Activated CD4-positive, alpha-beta memory T cell treated with anti-CD3 and anti-CD28 coated beads for 36 hours (primary cell): ENCODE measurements around the gene SMIM28. TPM values are rescaled to one million over a fixed set of nuclear protein-coding genes. Genes with fewer than 3 reads are reported as not detected.

Experiments
- CTCF ChIA-PET: fragments of 350-600 bp; sonication (Branson Sonifier 250); formaldehyde crosslinking; loops from one replicate; lab custom pipeline; 2021; ENCODE audit warnings: antibody characterized with exemption, inconsistent platforms; lab: Charles Lee
- POLR2A ChIA-PET: fragments of 350-600 bp; sonication (Branson Sonifier 250); formaldehyde crosslinking; loops from one replicate; lab custom pipeline; 2021; ENCODE audit warnings: antibody characterized with exemption; lab: Charles Lee
- DNase-seq: peaks from one replicate; pipeline ENCODE4 v3.0.0-alpha.2; 2020
- H3K27ac Mint-ChIP-seq: one replicate; pipeline ENCODE4 v1.8.0; 2021; ENCODE audit warnings: mixed read lengths
- H3K27me3 Mint-ChIP-seq: one replicate; pipeline ENCODE4 v1.8.0; 2021; ENCODE audit warnings: mixed read lengths
- H3K36me3 Mint-ChIP-seq: one replicate; pipeline ENCODE4 v1.8.0; 2021; ENCODE audit warnings: mixed read lengths
- H3K4me1 Mint-ChIP-seq: one replicate; pipeline ENCODE4 v1.8.0; 2021; ENCODE audit warnings: low read depth, mixed read lengths
- H3K4me3 Mint-ChIP-seq: one replicate; pipeline ENCODE4 v1.8.0; 2021; ENCODE audit warnings: mild to moderate bottlenecking, mixed read lengths
- H3K9me3 Mint-ChIP-seq: one replicate; pipeline ENCODE4 v1.8.0; 2021; ENCODE audit warnings: mixed read lengths
- intact Hi-C: fragments of 100-400 bp; cut with micrococcal nuclease; formaldehyde crosslinking; loops from one replicate; pipeline ENCODE4 v1.15.1; 2023
- total RNA-seq, 2 experiments: library from RNA; stranded (reverse); gene quantifications; one replicate each; pipeline ENCODE4 v1.2.3, GENCODE V29; 2021

Gene SMIM28
- total RNA-seq, 2 experiments from 2014 or later = not detected

DNA sequence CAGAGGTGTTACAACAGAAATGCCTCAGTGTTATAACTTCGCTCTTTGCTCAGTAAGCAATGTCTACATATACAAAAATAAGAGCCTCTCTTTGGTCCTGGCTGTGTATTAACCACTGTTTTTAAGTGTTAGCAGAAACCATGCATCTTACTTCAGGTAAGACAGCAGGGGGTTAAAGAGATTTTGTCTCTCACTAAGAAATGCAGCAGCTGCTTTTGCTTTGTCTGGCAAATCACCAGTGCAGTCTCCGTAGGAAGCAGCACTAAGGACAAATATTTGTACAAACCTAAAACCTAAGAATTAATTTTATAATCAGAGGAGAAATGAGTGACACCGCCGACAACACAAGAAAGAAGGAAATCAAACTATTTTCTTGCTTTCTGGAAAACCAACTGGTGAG is 758 bp downstream of the SMIM28 start:
- Mint-ChIP-seq H3K4me3 (no peak overlapping the region), H3K9me3 (no peaks in the 10 kb centered on the region), H3K36me3 (no peaks in the 10 kb centered on the region), H3K27me3 (peaks cover 2% of the 10 kb centered on the region), H3K27ac (no peak overlapping the region), H3K4me1 (no peaks in the 10 kb centered on the region)
- intact Hi-C loops = no loop called here
- CTCF ChIA-PET = no interaction called here
- POLR2A ChIA-PET = no interaction called here
- DNase-seq = no peak

DNA sequence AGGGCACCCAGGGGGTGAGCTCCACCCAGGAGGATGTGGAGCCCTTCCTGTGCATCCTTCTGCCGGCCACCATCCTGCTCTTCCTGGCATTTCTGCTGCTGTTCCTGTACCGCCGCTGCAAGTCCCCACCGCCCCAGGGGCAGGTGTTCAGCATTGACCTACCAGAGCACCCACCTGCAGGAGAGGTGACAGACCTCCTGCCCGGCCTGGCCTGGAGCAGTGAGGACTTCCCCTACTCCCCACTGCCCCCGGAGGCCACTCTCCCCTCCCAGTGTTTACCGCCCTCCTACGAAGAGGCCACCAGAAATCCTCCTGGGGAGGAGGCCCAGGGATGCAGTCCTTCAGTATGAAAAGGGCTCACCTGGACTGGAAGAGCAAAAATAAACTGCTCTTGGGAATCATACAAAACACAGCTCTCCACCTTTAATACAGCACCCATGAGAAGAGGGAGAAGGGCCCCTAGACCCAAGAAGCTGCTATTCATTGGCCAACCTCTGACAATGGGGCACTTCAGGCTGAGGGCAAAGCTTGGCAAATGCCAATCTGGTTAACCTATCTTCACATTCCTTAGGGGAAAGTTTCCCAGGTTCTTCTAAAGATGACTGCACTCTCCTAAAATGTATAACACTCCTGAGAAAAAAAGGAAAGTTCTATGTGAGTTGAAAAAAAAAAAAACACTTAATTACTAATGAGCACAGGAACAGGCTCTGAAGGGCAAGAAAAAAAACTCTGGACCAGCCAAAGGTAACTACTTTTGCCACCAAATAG is 5.0 kb downstream of the SMIM28 start:
- DNase-seq = no peak
- Mint-ChIP-seq H3K9me3 (no peaks in the 10 kb centered on the region), H3K36me3 (no peaks in the 10 kb centered on the region), H3K4me1 (no peaks in the 10 kb centered on the region), H3K4me3 (no peak overlapping the region), H3K27ac (no peak overlapping the region), H3K27me3 (peaks cover 2% of the 10 kb centered on the region)
- ChIA-PET POLR2A (interaction anchor here (0.6 kb wide), 1 partner anchor 184 kb away, joined by 3 read pairs; no protein-coding TSS in a partner anchor), CTCF (no interaction called here)
- intact Hi-C loops = no loop called here

DNA sequence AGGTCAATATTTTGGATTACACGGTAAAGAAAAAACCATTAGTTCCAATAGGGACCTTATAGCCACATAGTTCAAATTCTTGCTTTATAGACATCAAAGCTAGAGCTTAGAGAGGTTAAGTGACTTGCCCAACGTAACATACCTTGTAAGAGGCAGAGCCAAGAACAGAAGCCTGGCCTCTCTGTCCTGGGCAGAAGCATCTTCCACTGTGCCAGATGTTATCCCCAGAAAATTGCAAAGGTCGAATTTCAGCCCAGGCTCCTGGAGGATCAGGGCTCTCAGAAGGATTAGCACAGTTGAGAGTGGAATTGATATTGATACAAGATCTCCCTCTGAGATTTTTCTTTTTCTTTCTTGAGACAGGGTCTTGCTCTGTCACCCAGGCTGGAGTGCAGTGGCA is 6.1 kb downstream of the SMIM28 start:
- intact Hi-C loops = no loop called here
- H3K4me3 Mint-ChIP-seq = no peak overlapping the region
- H3K27ac Mint-ChIP-seq = no peak overlapping the region
- POLR2A ChIA-PET = no interaction called here
- H3K9me3 Mint-ChIP-seq = no peaks in the 10 kb centered on the region
- H3K4me1 Mint-ChIP-seq = no peaks in the 10 kb centered on the region
- CTCF ChIA-PET = no interaction called here
- DNase-seq = no peak
- no peaks in the 10 kb centered on the region for H3K36me3 Mint-ChIP-seq
- peaks cover 2% of the 10 kb centered on the region for H3K27me3 Mint-ChIP-seq

DNA sequence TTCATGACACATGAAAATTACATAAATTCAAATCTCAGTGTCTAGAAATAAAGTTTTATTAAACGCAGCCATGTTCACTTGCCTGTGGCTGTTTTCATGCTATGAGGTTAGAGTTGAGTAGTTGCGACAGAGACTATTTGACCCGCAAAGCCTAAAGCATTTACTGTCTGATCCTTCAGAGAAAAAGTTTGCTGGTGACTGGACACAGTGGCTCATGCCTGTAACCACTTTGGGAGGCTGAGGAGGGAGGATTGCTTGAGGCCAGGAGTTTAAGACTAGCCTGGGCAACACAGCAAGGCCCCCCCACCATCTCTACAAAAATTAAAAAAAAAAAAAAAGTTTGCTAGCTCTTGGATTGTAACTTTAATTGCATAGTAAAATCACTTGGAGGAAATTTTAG is 9.2 kb downstream of the SMIM28 start:
- intact Hi-C loops = no loop called here
- no peak overlapping the region for H3K27ac Mint-ChIP-seq
- no peak for DNase-seq
- ChIA-PET POLR2A (interaction anchor here (0.6 kb wide), 1 partner anchor 251 kb away, joined by 4 read pairs; no protein-coding TSS in a partner anchor), CTCF (no interaction called here)
- no peaks in the 10 kb centered on the region for H3K36me3 Mint-ChIP-seq
- H3K4me1 Mint-ChIP-seq = no peaks in the 10 kb centered on the region
- H3K4me3 Mint-ChIP-seq = no peak overlapping the region
- H3K27me3 Mint-ChIP-seq = peaks cover 7% of the 10 kb centered on the region
- H3K9me3 Mint-ChIP-seq = no peaks in the 10 kb centered on the region

DNA sequence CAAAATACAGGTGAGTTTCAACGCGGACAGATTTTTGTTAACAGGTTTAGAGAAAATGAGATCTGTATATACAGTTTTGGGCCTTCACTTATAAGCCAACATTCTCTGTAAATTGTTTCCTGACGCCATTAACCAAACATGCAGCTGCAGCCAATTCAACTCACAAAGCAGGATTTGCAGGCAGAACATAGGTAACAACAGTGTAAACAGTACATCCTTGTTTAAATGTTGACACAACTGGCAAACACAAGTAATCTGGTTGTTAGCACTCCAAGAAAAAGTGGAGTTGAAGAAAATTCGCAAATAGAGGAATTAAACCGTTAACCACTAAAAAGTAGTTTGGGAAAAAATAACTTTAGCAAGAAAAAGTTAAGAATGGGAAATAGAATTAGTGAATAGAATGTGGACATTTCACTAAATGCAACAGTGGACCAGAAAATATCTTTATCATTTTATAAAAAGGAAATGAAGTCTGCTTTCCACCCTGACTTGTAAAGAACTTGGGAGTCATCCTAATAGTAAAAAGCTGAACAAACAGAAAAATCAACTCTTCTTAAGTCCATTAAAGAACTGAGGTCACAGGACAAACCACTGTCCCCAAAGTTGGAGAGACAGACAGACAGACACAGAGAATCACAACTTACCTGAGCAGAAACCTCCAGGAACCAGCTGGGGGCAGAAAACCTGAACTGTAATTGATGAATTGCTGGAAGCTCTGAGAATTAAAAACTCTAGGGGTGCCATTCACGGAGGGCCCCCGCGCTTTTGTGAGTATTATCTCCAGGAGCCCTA is 10.1 kb downstream of the SMIM28 start:
- Mint-ChIP-seq H3K27ac (no peak overlapping the region), H3K4me1 (no peaks in the 10 kb centered on the region), H3K4me3 (no peak overlapping the region)

DNA sequence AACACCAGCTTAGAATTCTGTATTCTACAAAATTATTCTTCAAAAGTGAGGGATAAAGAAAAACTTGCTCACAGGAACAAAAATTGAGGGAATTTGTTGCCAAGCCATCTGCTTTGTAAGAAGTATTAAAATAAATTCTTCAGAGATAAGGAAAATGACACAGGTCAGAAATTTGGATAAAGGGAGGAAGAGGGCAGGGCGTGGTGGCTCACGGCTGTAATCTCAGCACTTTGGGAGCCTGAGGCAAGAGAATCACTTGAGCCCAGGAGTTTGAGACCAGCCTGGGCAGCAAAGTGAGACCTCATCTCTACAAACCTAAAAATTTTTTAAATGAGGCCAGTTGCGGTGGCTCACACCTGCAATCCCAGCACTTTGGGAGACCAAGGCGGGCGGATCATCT is 11.8 kb downstream of the SMIM28 start:
- DNase-seq = no peak
- POLR2A ChIA-PET = no interaction called here
- CTCF ChIA-PET = no interaction called here
- no peak overlapping the region for H3K27ac Mint-ChIP-seq
- no peaks in the 10 kb centered on the region for H3K36me3 Mint-ChIP-seq
- no peaks in the 10 kb centered on the region for H3K4me1 Mint-ChIP-seq
- H3K9me3 Mint-ChIP-seq = no peaks in the 10 kb centered on the region
- intact Hi-C loops = no loop called here
- peaks cover 6% of the 10 kb centered on the region for H3K27me3 Mint-ChIP-seq
- H3K4me3 Mint-ChIP-seq = no peak overlapping the region

More for the DNA sequence above, 10.1 kb downstream of the SMIM28 start:
- Mint-ChIP-seq H3K36me3 (no peaks in the 10 kb centered on the region), H3K27me3 (peaks cover 6% of the 10 kb centered on the region), H3K9me3 (no peaks in the 10 kb centered on the region)
- intact Hi-C loops = no loop called here
- ChIA-PET POLR2A (interaction anchor here (0.6 kb wide), 1 partner anchor 252 kb away, joined by 4 read pairs; no protein-coding TSS in a partner anchor), CTCF (no interaction called here)
- no peak for DNase-seq

DNA sequence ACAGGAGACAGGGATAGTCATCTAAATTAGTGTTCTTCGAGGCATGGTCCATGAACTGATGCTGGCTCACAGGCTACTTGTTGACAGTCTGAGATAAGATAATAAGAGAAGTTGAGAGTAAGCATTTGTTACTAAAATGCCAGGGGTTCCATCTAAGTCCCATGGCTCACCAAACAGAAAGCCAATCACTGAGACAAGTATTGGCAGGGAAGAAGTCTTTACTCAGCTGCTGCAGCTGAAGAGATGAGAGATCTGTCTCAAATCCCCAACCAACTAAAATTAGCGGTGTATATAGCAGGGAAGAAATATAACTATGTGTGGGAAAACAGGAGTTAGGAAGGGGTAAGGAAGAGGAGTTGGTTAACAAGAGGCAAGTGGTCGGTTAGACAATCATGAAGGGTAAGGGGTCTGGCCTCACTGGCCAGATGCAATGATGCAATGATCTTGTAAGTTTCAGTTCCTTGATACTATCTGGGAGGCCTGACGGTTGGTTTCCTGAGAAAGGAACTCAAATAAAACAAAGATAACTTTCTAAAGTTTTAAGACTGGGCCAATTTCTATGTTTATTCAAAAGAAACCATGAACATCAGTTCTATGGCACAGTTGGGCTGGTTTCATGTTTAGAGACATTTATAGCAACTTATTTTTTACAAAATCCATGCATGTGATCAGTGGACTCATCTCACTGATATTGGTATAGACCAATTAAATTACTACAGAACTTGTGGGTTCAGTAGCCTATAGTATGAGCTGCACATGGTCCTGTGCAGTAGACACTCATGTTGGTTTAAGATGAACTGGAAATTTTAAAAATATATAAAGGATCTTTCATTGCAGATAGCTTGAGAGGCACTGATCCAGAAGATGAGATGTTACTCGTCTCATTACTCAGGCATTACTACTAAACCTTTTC is 16.4 kb downstream of the SMIM28 start:
- H3K27me3 Mint-ChIP-seq = peaks cover 6% of the 10 kb centered on the region
- ChIA-PET CTCF (interaction anchor here (2.1 kb wide), 1 partner anchor 10 kb away, joined by 5 read pairs; the partner anchor contains the start of gene HEBP2), POLR2A (no interaction called here)
- no peaks in the 10 kb centered on the region for H3K9me3 Mint-ChIP-seq
- intact Hi-C loops = no loop called here
- no peak overlapping the region for H3K4me3 Mint-ChIP-seq
- H3K36me3 Mint-ChIP-seq = no peaks in the 10 kb centered on the region
- DNase-seq = no peak
- H3K4me1 Mint-ChIP-seq = no peaks in the 10 kb centered on the region
- H3K27ac Mint-ChIP-seq = no peak overlapping the region

DNA sequence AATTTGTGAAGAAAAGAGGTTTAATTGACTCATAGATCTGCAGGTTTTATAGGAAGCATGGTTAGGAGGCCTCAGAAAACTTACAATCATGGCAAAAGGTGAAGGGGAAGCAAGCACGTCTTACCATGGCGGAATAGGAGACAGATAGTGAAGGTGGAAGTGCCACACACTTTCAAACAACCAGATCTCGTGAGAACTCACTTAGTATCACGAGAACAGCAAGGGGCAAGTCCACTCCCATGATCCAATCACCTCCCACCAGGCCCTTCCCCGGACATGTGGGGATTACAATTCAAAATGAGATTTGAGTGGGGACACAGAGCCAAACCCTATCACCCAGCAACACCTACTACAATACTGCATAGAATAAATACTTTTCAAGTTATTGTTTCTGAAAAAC is 19.0 kb downstream of the SMIM28 start:
- intact Hi-C loops = no loop called here
- H3K4me1 Mint-ChIP-seq = no peaks in the 10 kb centered on the region
- DNase-seq = no peak
- H3K4me3 Mint-ChIP-seq = no peak overlapping the region
- no peaks in the 10 kb centered on the region for H3K36me3 Mint-ChIP-seq
- H3K27me3 Mint-ChIP-seq = peaks cover 4% of the 10 kb centered on the region
- H3K27ac Mint-ChIP-seq = no peak overlapping the region
- POLR2A ChIA-PET = no interaction called here
- CTCF ChIA-PET = no interaction called here
- no peaks in the 10 kb centered on the region for H3K9me3 Mint-ChIP-seq

DNA sequence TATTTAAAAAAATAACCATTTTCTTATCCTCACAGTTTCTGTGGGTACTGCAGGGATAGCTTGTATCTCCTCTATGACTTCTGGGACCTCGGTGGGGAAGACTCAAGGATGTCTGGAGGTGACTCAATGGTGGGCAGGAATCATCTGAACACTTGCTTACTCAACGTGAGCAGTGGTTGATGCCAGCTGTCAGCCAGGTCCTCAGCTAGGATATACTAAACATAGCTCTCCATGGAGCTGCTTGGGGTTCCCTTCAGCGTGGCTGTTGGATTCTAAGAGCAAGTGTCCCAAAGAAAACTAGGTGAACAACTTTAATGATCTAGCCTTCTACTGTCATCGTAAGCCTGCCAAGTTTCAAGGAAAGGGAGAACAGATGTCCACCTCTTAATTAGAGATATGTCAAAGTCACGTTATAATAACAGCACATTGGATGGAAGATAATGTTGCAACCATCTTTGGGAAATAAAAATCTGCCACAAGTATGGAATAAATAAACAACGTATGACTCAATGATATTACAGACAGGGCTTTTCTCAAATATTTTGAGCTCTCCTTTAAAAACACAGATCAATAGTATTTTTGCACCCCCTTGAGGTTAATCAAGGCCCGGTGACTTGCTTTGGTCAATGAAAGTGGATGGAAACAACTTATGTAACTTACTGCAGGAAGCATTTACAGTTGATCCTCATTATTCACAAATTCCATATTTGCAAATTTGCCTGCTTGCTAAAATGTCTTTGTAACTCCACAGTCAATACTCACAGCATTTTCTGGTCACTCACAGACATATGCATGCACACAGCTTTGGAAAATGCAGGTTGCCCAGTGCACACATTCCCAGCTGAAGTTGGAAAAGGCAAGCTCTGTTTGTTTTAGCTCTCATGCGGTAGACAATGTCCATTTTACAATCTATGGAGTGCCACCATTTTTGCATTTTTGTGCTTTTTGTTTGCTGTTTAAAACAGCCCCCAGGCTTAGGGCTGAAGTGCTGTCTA is 19.7 kb downstream of the SMIM28 start:
- no peaks in the 10 kb centered on the region for H3K4me1 Mint-ChIP-seq
- H3K9me3 Mint-ChIP-seq = no peaks in the 10 kb centered on the region
- no peaks in the 10 kb centered on the region for H3K36me3 Mint-ChIP-seq
- CTCF ChIA-PET = no interaction called here
- intact Hi-C loops = no loop called here
- no peak overlapping the region for H3K27ac Mint-ChIP-seq
- H3K27me3 Mint-ChIP-seq = peaks cover 2% of the 10 kb centered on the region
- no peak for DNase-seq
- POLR2A ChIA-PET = no interaction called here
- no peak overlapping the region for H3K4me3 Mint-ChIP-seq

DNA sequence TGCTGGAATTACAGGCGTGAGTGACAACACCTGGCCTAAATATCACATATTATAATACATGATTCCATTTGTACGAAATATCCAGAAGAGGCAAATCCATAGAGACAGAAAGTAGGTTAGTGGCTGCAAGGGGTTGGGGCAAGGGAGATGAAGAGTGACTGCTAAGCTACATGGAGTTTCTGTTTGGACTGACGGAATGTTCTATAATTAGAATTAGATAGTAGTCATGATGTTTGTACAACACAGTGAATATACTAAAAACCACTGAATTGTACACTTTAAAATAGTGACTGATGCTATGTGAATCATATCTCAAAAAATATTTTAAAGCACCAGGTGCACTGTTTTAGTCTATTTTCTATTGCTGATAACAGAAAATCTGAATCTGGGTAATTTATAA is 22.6 kb downstream of the SMIM28 start:
- ChIA-PET CTCF (no interaction called here), POLR2A (no interaction called here)
- Mint-ChIP-seq H3K9me3 (no peaks in the 10 kb centered on the region), H3K27ac (no peak overlapping the region), H3K4me1 (peaks cover 9% of the 10 kb centered on the region), H3K36me3 (peaks cover 1% of the 10 kb centered on the region), H3K27me3 (no peaks in the 10 kb centered on the region), H3K4me3 (no peak overlapping the region)
- no peak for DNase-seq
- intact Hi-C loops = loop anchor here (5.0 to 10.0 kb wide), 3 partner anchors 238 to 396 kb away; partner anchors contain the start of gene ARFGEF3
